Measurements from ENCODE around the gene LIPK. TPM values are rescaled to one million over a fixed set of nuclear protein-coding genes. Genes with fewer than 3 reads are reported as not detected.

Gene LIPK
- total and polyA plus RNA-seq, 2 of the 8 experiments (the other 6 are each of a cell fraction or from before 2014, with no cell fraction given) = not detected

GRCh38 chr10:88783724-88784123 lies 77.7 kb downstream of the LIPK start:
- no peaks in the 10 kb centered on the region for H3K9me3 ChIP-seq (ENCODE audit: insufficient read depth in 2 of 2, low read depth in 1 of 2, low read length in 1 of 2)
- no peaks in the 10 kb centered on the region; a peak in 1 of 8 replicates for H3K36me3 ChIP-seq (ENCODE audit: control insufficient read depth in 2 of 4, insufficient read depth in 4 of 4, low read length in 3 of 4)
- no peak overlapping the region for H4K91ac ChIP-seq (replicated peaks; ENCODE audit: insufficient read length, low read length)
- no peak for DNase-seq (ENCODE audit: low read depth in 1 of 2, low spot score in 2 of 2)
- H2BK15ac ChIP-seq (ENCODE audit: low read length) = no peak overlapping the region
- H2BK120ac ChIP-seq (replicated peaks; ENCODE audit: low read depth, low read length) = no peak overlapping the region
- no peak for FAIRE-seq
- no peaks in the 10 kb centered on the region for H3K4me1 ChIP-seq (replicated peaks in 1 of 4; ENCODE audit: control insufficient read depth in 3 of 4, insufficient read depth in 4 of 4, low read length in 3 of 4)
- no peak overlapping the region for H3K4me2 ChIP-seq (ENCODE audit: insufficient read depth in 1 of 2, low read depth in 2 of 2, low read length in 2 of 2)
- TF ChIP-seq RBBP5 (IDR thresholded peaks at IDR 0.05; ENCODE audit: borderline replicate concordance, low read depth, low read length) (no peak), ASH2L (IDR thresholded peaks at IDR 0.05; ENCODE audit: low read length) (no peak), EZH2 (IDR thresholded peaks at IDR 0.05; ENCODE audit: low read depth, low read length, severe bottlenecking) (no peak), GABPA (IDR thresholded peaks at IDR 0.05; ENCODE audit: borderline replicate concordance, insufficient read depth, low read length) (no peak), CEBPB (IDR thresholded peaks at IDR 0.05; ENCODE audit: low read depth, low read length) (no peak), PHF8 (conservative IDR thresholded peaks at IDR 0.05; ENCODE audit: low read depth, low read length) (no peak), POU5F1 (IDR thresholded peaks at IDR 0.05; ENCODE audit: low read depth, low read length) (no peak), BCL11A (IDR thresholded peaks at IDR 0.05; ENCODE audit: low read depth in 2 of 2, low read length in 2 of 2) (no peak), TCF12 (IDR thresholded peaks at IDR 0.05; ENCODE audit: low read depth, low read length) (no peak), HDAC2 (IDR thresholded peaks at IDR 0.05; ENCODE audit: borderline replicate concordance in 1 of 2, low read depth in 2 of 2, low read length in 2 of 2) (no peak), SIRT6 (IDR thresholded peaks at IDR 0.05; ENCODE audit: low read length) (no peak), JUND (IDR thresholded peaks at IDR 0.05; ENCODE audit: low read length) (no peak), CHD2 (IDR thresholded peaks at IDR 0.05; ENCODE audit: low read length) (no peak), SP1 (IDR thresholded peaks at IDR 0.05; ENCODE audit: low read depth, low read length) (no peak), EGR1 (IDR thresholded peaks at IDR 0.05; ENCODE audit: borderline replicate concordance, low read depth, low read length) (no peak)
- H3K27ac ChIP-seq (ENCODE audit: low read depth, low read length) = no peak overlapping the region
- H3K18ac ChIP-seq (ENCODE audit: extremely low read depth, low read length) = no peak overlapping the region
- H4K20me1 ChIP-seq (replicated peaks in 1 of 2; ENCODE audit: control insufficient read depth in 1 of 2, insufficient read depth in 2 of 2, low read length in 2 of 2) = no peaks in the 10 kb centered on the region
- no peak overlapping the region for H4K5ac ChIP-seq (ENCODE audit: insufficient read length, low read depth, low read length)
- no peak overlapping the region for H2BK5ac ChIP-seq (ENCODE audit: low read depth, low read length)
- CTCF ChIA-PET (ENCODE audit: partially characterized antibody) = no interaction called here
- no peak overlapping the region for H2BK12ac ChIP-seq (ENCODE audit: low read depth, low read length)
- H4K8ac ChIP-seq (ENCODE audit: extremely low read depth, insufficient read depth, low read length) = no peak overlapping the region
- H3K4ac ChIP-seq (replicated peaks; ENCODE audit: insufficient read length, low read depth, low read length) = no peak overlapping the region
- no peaks in the 10 kb centered on the region for H3K79me1 ChIP-seq (ENCODE audit: low read depth, low read length)
- no peak overlapping the region for H3K4me3 ChIP-seq (ENCODE audit: extremely low read depth in 1 of 4, insufficient read depth in 2 of 4, low read depth in 3 of 4, low read length in 4 of 4)
- POLR2A ChIA-PET (ENCODE audit: partially characterized antibody) = no interaction called here
- no peaks in the 10 kb centered on the region for H3K23me2 ChIP-seq (ENCODE audit: low read depth, low read length)
- no peak overlapping the region for H3K56ac ChIP-seq (replicated peaks; ENCODE audit: insufficient read length, low read depth, low read length)
- no peaks in the 10 kb centered on the region for H3K79me2 ChIP-seq (ENCODE audit: control insufficient read depth in 1 of 2, insufficient read depth in 2 of 2, low read length in 2 of 2)
- H3K14ac ChIP-seq (ENCODE audit: insufficient read length) = no peak overlapping the region
- WGBS, 2 experiments (ENCODE audit: extremely low coverage in 1 of 2, insufficient coverage in 1 of 2, insufficient read length in 1 of 2, insufficient replicate concordance in 2 of 2, low coverage in 1 of 2, low lambda C conversion rate in 2 of 2, missing lambda C conversion rate in 1 of 2) = 79% methylated on average over 3 of the region's 3 CpGs; no CpG with 5 or more reads in 1 of the 2 experiments
- H3K27me3 ChIP-seq (replicated peaks in 1 of 4; ENCODE audit: control insufficient read depth in 3 of 4, extremely low read depth in 1 of 4, insufficient read depth in 3 of 4, low read length in 3 of 4) = no peaks in the 10 kb centered on the region; a peak in 1 of 7 replicates
- no peak overlapping the region for H3K23ac ChIP-seq (ENCODE audit: insufficient read length)
- H2AFZ ChIP-seq (ENCODE audit: low read length) = no peak overlapping the region
- H3K9ac ChIP-seq (replicated peaks in 1 of 4; ENCODE audit: extremely low read depth in 1 of 4, low read depth in 3 of 4, low read length in 3 of 4) = no peak overlapping the region
- H2BK20ac ChIP-seq (ENCODE audit: low read length) = no peak overlapping the region
- H2AK5ac ChIP-seq (ENCODE audit: low read depth, low read length) = no peak overlapping the region

All from H1 (cell line).